HEK293 (cell line): ENCODE data around the gene TTC22.

Source experiments
- SETDB1 ChIP-seq: IDR thresholded peaks from one replicate; pipeline ENCODE4 v1.6.1; 2017; ENCODE audit warnings: mild to moderate bottlenecking, low read length, moderate library complexity, mixed read lengths; ENCODE audit not compliant: insufficient read length
- ZBTB7A ChIP-seq: fragments of 450-650 bp; formaldehyde crosslinking; IDR thresholded peaks from 2 replicates; pipeline ENCODE4 v1.5.1; 2016; ENCODE audit warnings: low read depth, missing biosample characterization, missing genetic modification characterization
- ZFP3 ChIP-seq: fragments of 450-650 bp; formaldehyde crosslinking; IDR thresholded peaks from 2 replicates; pipeline ENCODE4 v1.5.1; 2016; ENCODE audit warnings: low read depth, missing biosample characterization, missing genetic modification characterization
- ZNF558 ChIP-seq: fragments of 450-650 bp; formaldehyde crosslinking; IDR thresholded peaks from 2 replicates; pipeline ENCODE4 v1.5.1; 2016; ENCODE audit warnings: missing biosample characterization, missing genetic modification characterization
- TF ChIP-seq, protein P1 (sequence below): fragments of 450-650 bp; formaldehyde crosslinking; IDR thresholded peaks from 2 replicates; pipeline ENCODE4 v1.5.1; 2016; ENCODE audit warnings: missing biosample characterization, missing genetic modification characterization
- TF ChIP-seq, protein P2 (sequence below): fragments of 450-650 bp; formaldehyde crosslinking; conservative IDR thresholded peaks from 2 replicates; pipeline ENCODE4 v1.5.1; 2016; ENCODE audit warnings: low read depth, missing biosample characterization, missing genetic modification characterization
- TF ChIP-seq, protein P3 (sequence below): fragments of 450-650 bp; formaldehyde crosslinking; IDR thresholded peaks from 2 replicates; pipeline ENCODE4 v1.5.1; 2016; ENCODE audit warnings: missing biosample characterization, missing genetic modification characterization

DNA sequence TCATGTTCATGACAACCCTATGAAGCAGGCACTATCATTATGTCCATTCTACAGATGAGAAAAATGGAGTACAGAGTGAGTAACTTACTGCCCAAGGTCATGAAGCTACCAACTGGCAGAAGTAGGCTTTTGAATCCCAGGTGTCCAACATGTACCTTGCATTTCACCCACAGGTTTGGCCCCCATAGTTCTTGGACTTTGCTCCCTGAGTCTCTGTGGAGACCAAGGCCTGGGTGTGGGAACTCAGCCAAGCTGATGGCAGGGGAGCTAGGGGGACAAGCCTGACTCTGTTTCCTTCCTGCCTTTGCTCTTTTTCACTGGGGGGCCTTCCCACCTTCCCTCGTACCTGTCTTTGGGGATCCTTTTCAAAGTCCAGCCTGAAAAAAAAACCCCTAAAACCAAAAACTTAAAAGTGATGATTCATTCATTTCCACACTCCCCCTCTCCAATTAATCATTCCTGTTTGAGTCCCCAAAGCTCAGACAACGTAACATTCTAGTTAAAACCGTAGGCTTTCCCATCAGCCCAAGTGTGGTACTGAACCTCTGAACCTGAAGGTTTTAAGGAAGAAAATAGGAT is 8.5 kb upstream of the TTC22 start:
- TF ChIP-seq, protein P1, sequence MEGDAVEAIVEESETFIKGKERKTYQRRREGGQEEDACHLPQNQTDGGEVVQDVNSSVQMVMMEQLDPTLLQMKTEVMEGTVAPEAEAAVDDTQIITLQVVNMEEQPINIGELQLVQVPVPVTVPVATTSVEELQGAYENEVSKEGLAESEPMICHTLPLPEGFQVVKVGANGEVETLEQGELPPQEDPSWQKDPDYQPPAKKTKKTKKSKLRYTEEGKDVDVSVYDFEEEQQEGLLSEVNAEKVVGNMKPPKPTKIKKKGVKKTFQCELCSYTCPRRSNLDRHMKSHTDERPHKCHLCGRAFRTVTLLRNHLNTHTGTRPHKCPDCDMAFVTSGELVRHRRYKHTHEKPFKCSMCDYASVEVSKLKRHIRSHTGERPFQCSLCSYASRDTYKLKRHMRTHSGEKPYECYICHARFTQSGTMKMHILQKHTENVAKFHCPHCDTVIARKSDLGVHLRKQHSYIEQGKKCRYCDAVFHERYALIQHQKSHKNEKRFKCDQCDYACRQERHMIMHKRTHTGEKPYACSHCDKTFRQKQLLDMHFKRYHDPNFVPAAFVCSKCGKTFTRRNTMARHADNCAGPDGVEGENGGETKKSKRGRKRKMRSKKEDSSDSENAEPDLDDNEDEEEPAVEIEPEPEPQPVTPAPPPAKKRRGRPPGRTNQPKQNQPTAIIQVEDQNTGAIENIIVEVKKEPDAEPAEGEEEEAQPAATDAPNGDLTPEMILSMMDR (tag by site-specific recombination): no peak
- TF ChIP-seq SETDB1: no peak
- TF ChIP-seq, protein P2, sequence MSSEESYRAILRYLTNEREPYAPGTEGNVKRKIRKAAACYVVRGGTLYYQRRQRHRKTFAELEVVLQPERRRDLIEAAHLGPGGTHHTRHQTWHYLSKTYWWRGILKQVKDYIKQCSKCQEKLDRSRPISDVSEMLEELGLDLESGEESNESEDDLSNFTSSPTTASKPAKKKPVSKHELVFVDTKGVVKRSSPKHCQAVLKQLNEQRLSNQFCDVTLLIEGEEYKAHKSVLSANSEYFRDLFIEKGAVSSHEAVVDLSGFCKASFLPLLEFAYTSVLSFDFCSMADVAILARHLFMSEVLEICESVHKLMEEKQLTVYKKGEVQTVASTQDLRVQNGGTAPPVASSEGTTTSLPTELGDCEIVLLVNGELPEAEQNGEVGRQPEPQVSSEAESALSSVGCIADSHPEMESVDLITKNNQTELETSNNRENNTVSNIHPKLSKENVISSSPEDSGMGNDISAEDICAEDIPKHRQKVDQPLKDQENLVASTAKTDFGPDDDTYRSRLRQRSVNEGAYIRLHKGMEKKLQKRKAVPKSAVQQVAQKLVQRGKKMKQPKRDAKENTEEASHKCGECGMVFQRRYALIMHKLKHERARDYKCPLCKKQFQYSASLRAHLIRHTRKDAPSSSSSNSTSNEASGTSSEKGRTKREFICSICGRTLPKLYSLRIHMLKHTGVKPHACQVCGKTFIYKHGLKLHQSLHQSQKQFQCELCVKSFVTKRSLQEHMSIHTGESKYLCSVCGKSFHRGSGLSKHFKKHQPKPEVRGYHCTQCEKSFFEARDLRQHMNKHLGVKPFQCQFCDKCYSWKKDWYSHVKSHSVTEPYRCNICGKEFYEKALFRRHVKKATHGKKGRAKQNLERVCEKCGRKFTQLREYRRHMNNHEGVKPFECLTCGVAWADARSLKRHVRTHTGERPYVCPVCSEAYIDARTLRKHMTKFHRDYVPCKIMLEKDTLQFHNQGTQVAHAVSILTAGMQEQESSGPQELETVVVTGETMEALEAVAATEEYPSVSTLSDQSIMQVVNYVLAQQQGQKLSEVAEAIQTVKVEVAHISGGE (tag by site-specific recombination): no peak
- TF ChIP-seq ZBTB7A (tag by site-specific recombination): no peak
- TF ChIP-seq ZFP3 (tag by site-specific recombination): no peak
- TF ChIP-seq, protein P3, sequence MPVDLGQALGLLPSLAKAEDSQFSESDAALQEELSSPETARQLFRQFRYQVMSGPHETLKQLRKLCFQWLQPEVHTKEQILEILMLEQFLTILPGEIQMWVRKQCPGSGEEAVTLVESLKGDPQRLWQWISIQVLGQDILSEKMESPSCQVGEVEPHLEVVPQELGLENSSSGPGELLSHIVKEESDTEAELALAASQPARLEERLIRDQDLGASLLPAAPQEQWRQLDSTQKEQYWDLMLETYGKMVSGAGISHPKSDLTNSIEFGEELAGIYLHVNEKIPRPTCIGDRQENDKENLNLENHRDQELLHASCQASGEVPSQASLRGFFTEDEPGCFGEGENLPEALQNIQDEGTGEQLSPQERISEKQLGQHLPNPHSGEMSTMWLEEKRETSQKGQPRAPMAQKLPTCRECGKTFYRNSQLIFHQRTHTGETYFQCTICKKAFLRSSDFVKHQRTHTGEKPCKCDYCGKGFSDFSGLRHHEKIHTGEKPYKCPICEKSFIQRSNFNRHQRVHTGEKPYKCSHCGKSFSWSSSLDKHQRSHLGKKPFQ (tag by site-specific recombination): no peak
- TF ChIP-seq ZNF558 (tag by site-specific recombination): no peak
